T-cell (primary cell): ENCODE data around the gene NUMB. TPM values are rescaled to one million over a fixed set of nuclear protein-coding genes. Genes with fewer than 3 reads are reported as not detected.

Source experiments
- ATAC-seq, 4 experiments: fragments of 200-7000 bp in 3 of 4; fragments of 150-1000 bp in 1 of 4; cut with Tn5 transposase; replicated peaks in 1 of 4; 1 replicate in 3 of 4; 2 replicates in 1 of 4; pipeline ENCODE4 v1.10.0; 2021; ENCODE audit warnings: moderate library complexity in 3 of 4, mild to moderate bottlenecking in 2 of 4, moderate number of reproducible peaks in 1 of 4
- CTCF ChIA-PET, 2 donors: fragments of 300-600 bp; sonication (Branson Sonifier 250); formaldehyde crosslinking; loops; one replicate each; lab custom pipeline; 2022; ENCODE audit warnings: antibody characterized with exemption in 2 of 2; lab: Charles Lee
- POLR2A ChIA-PET, 2 donors: fragments of 300-600 bp; sonication (Branson Sonifier 250); formaldehyde crosslinking; loops; one replicate each; lab custom pipeline; 2022; ENCODE audit warnings: antibody characterized with exemption in 2 of 2; lab: Charles Lee
- DNase-seq, 35 experiments: peaks; one replicate each; pipeline versions ENCODE4 v3.0.0 to v3.0.0-alpha.2; 2013 to 2023
- H3K27ac ChIP-seq: one replicate; pipeline ENCODE4 v1.5.1; 2013; ENCODE audit warnings: low read length
- H3K27me3 ChIP-seq, 2 experiments: replicated peaks in 1 of 2; 1 replicate in 1 of 2; 2 replicates in 1 of 2; pipeline versions ENCODE4 v1.6.1 to v1.7.0; 2013; ENCODE audit warnings: low read length in 1 of 2, mixed read lengths in 1 of 2; ENCODE audit not compliant: control insufficient read depth in 2 of 2, insufficient read depth in 2 of 2; ENCODE audit errors: extremely low read depth in 1 of 2
- H3K36me3 ChIP-seq, 2 donors: 1 replicate in 1 of 2; 2 replicates in 1 of 2; pipeline versions ENCODE4 v1.6.1 to v1.7.0; 2013; ENCODE audit warnings: low read length in 1 of 2; ENCODE audit not compliant: control insufficient read depth in 2 of 2, insufficient read depth in 1 of 2; ENCODE audit errors: extremely low read depth in 1 of 2
- H3K4me1 ChIP-seq, 2 experiments: 1 replicate in 1 of 2; 2 replicates in 1 of 2; pipeline versions ENCODE4 v1.6.1 to v1.7.0; 2013; ENCODE audit warnings: low read length in 2 of 2, mixed read lengths in 1 of 2; ENCODE audit not compliant: insufficient read depth in 2 of 2, control insufficient read depth in 1 of 2; ENCODE audit errors: extremely low read depth in 1 of 2
- H3K4me3 ChIP-seq, 2 donors: 1 replicate in 1 of 2; 2 replicates in 1 of 2; pipeline versions ENCODE4 v1.5.1 to v1.7.0; 2013; ENCODE audit warnings: mild to moderate bottlenecking in 2 of 2, low read length in 1 of 2, moderate library complexity in 1 of 2; ENCODE audit not compliant: control insufficient read depth in 1 of 2; ENCODE audit errors: extremely low read depth in 1 of 2
- H3K9me3 ChIP-seq: 2 replicates; pipeline ENCODE4 v1.7.0; 2013
- H3K27ac Mint-ChIP-seq, 2 donors: one replicate each; pipeline ENCODE4 v1.8.0; 2020 to 2021; ENCODE audit warnings: mild to moderate bottlenecking in 2 of 2, mixed read lengths in 2 of 2
- H3K27me3 Mint-ChIP-seq, 2 donors: one replicate each; pipeline ENCODE4 v1.8.0; 2021 to 2022; ENCODE audit warnings: mixed read lengths in 2 of 2
- H3K36me3 Mint-ChIP-seq: one replicate; pipeline ENCODE4 v1.8.0; 2021; ENCODE audit warnings: mixed read lengths
- H3K4me1 Mint-ChIP-seq, 3 donors: one replicate each; pipeline ENCODE4 v1.8.0; 2020 to 2022; ENCODE audit warnings: mixed read lengths in 3 of 3, mild to moderate bottlenecking in 1 of 3
- H3K4me3 Mint-ChIP-seq, 3 donors: one replicate each; pipeline ENCODE4 v1.8.0; 2020 to 2022; ENCODE audit warnings: mild to moderate bottlenecking in 3 of 3, mixed read lengths in 3 of 3, moderate library complexity in 3 of 3
- H3K9me3 Mint-ChIP-seq, 3 donors: one replicate each; pipeline ENCODE4 v1.8.0; 2020 to 2022; ENCODE audit warnings: mixed read lengths in 3 of 3
- WGBS: methylation state at CpG from one replicate; pipeline ENCODE4 v1.1.5; 2013; ENCODE audit warnings: missing lambda C conversion rate; ENCODE audit not compliant: insufficient coverage; 5-methylcytosine and 5-hydroxymethylcytosine counted together
- total RNA-seq, 35 experiments: library from RNA in 6 of 35; stranded (reverse) in 6 of 35; fragments of 120-200 nt in 1 of 35; gene quantifications; one replicate each; pipeline versions ENCODE4 v1.2.1 to v1.2.4 and lab custom pipeline; 2013 to 2026

NUMB gene
- total RNA-seq, 5 donors from 2014 or later (not counting 1 experiment from before 2014, with no cell fraction given): 45.1 to 52.6 (median 49.1) TPM

- no peak for DNase-seq
- Mint-ChIP-seq H3K9me3 (no peaks in the 10 kb centered on the region), H3K4me1 (peaks cover 2 to 16% (median 13%) of the 10 kb centered on the region in 3 donors), H3K27me3 (no peaks in the 10 kb centered on the region), H3K4me3 (no peak overlapping the region), H3K27ac (no peak overlapping the region), H3K36me3 (peaks cover 19% of the 10 kb centered on the region)
- ATAC-seq: no peak
- H3K4me3 ChIP-seq: no peak overlapping the region
- H3K9me3 ChIP-seq: no peaks in the 10 kb centered on the region
- WGBS: no CpG with 5 or more reads among the region's 3 CpGs
- ChIA-PET CTCF (interaction anchor here in 1 of 2 donors (0.6 kb wide), 1 partner anchor 561 kb away, joined by 3 read pairs; no protein-coding TSS in a partner anchor), POLR2A (no interaction called here)
- H3K27me3 ChIP-seq: no peaks in the 10 kb centered on the region
- H3K27ac ChIP-seq: no peak overlapping the region
- peaks cover 0 to 3% of the 10 kb centered on the region in 2 donors for H3K36me3 ChIP-seq
- no peaks in the 10 kb centered on the region for H3K4me1 ChIP-seq
Observed at GRCh38 chr14:73305499-73305898, 152.8 kb downstream of the NUMB start.

GRCh38 chr14:73295198-73295796 lies 163.0 kb downstream of the NUMB start:
- H3K36me3 ChIP-seq: peaks cover 5 to 13% of the 10 kb centered on the region in 2 donors
- CTCF ChIA-PET: interaction anchor here (0.5 to 2.5 kb wide), 27 partner anchors 8 to 925 kb away, joined by 3 to 83 read pairs (median 4); partner anchors contain the start of genes NUMB (in 1 of the 2) and RIOX1 (in 1 of the 2)
- H3K4me1 ChIP-seq: no peaks in the 10 kb centered on the region
- H3K27ac Mint-ChIP-seq: no peak overlapping the region
- H3K9me3 Mint-ChIP-seq: no peaks in the 10 kb centered on the region
- no peak overlapping the region for H3K4me3 Mint-ChIP-seq
- no peaks in the 10 kb centered on the region for H3K9me3 ChIP-seq
- ATAC-seq: peak in 1 of 4 experiments; percentile 30
- H3K27me3 Mint-ChIP-seq: no peaks in the 10 kb centered on the region
- peaks cover 25% of the 10 kb centered on the region for H3K36me3 Mint-ChIP-seq
- peaks cover 0 to 3% (median 2%) of the 10 kb centered on the region in 3 donors for H3K4me1 Mint-ChIP-seq
- H3K4me3 ChIP-seq: no peak overlapping the region
- POLR2A ChIA-PET: interaction anchor here in 1 of 2 donors (0.5 to 0.7 kb wide), 4 partner anchors 110 to 1861 kb away, joined by 3 read pairs; no protein-coding TSS in a partner anchor
- DNase-seq: peak in 6 of 35 experiments; percentile 5 to 63 (median 12)
- no peaks in the 10 kb centered on the region for H3K27me3 ChIP-seq
- no peak overlapping the region for H3K27ac ChIP-seq
- WGBS: no CpG with 5 or more reads among the region's 1 CpG

GRCh38 chr14:73293782-73294781 lies 164.3 kb downstream of the NUMB start:
- POLR2A ChIA-PET: interaction anchor here (0.6 kb wide), 2 partner anchors 102 to 1013 kb away, joined by 3 read pairs; no protein-coding TSS in a partner anchor

GRCh38 chr14:73290279-73290678 lies 168.1 kb downstream of the NUMB start:
- Mint-ChIP-seq H3K27me3 (no peaks in the 10 kb centered on the region), H3K4me1 (peaks cover 0 to 9% (median 9%) of the 10 kb centered on the region in 3 donors), H3K4me3 (no peak overlapping the region), H3K27ac (no peak overlapping the region), H3K9me3 (no peaks in the 10 kb centered on the region), H3K36me3 (peaks cover 34% of the 10 kb centered on the region)
- Histone ChIP-seq H3K36me3 (peaks cover 5 to 26% of the 10 kb centered on the region in 2 donors), H3K9me3 (no peaks in the 10 kb centered on the region), H3K27me3 (no peaks in the 10 kb centered on the region), H3K4me1 (no peaks in the 10 kb centered on the region), H3K27ac (no peak overlapping the region), H3K4me3 (no peak overlapping the region)
- ChIA-PET POLR2A (interaction anchor here in 1 of 2 donors (0.9 kb wide), 1 partner anchor 39 kb away, joined by 4 read pairs; no protein-coding TSS in a partner anchor), CTCF (no interaction called here)
- no peak for ATAC-seq
- no peak for DNase-seq
- 70% methylated on average over 2 of the region's 4 CpGs for WGBS

More at GRCh38 chr14:73293782-73294781, 164.3 kb downstream of the NUMB start:
- Histone ChIP-seq H3K27ac (no peak overlapping the region), H3K9me3 (no peaks in the 10 kb centered on the region), H3K4me3 (no peak overlapping the region), H3K27me3 (no peaks in the 10 kb centered on the region), H3K4me1 (no peaks in the 10 kb centered on the region), H3K36me3 (peaks cover 5 to 13% of the 10 kb centered on the region in 2 donors)
- DNase-seq: no peak
- peaks cover 25% of the 10 kb centered on the region for H3K36me3 Mint-ChIP-seq
- H3K27me3 Mint-ChIP-seq: no peaks in the 10 kb centered on the region
- CTCF ChIA-PET: interaction anchor here (0.5 to 2.5 kb wide), 11 partner anchors 8 to 531 kb away, joined by 3 to 83 read pairs (median 4); partner anchors contain the start of genes NUMB (in 1 of the 2) and RIOX1 (in 1 of the 2)
- H3K4me1 Mint-ChIP-seq: peaks cover 0 to 9% (median 9%) of the 10 kb centered on the region in 3 donors
- no peak overlapping the region for H3K4me3 Mint-ChIP-seq
- ATAC-seq: no peak
- H3K27ac Mint-ChIP-seq: no peak overlapping the region
- 93% methylated on average over 5 of the region's 12 CpGs for WGBS
- H3K9me3 Mint-ChIP-seq: no peaks in the 10 kb centered on the region

- ChIA-PET CTCF (no interaction called here), POLR2A (interaction anchor here in 1 of 2 donors (0.6 to 0.9 kb wide), 2 partner anchors 39 to 137 kb away, joined by 3 to 4 read pairs; no protein-coding TSS in a partner anchor)
- no peaks in the 10 kb centered on the region for H3K9me3 ChIP-seq
- 45% methylated on average over 2 of the region's 3 CpGs for WGBS
- H3K4me3 Mint-ChIP-seq: no peak overlapping the region
- peaks cover 0 to 9% (median 9%) of the 10 kb centered on the region in 3 donors for H3K4me1 Mint-ChIP-seq
- no peaks in the 10 kb centered on the region for H3K27me3 Mint-ChIP-seq
- peaks cover 34% of the 10 kb centered on the region for H3K36me3 Mint-ChIP-seq
- H3K4me3 ChIP-seq: no peak overlapping the region
- H3K27me3 ChIP-seq: no peaks in the 10 kb centered on the region
- no peaks in the 10 kb centered on the region for H3K4me1 ChIP-seq
- peaks cover 5 to 29% of the 10 kb centered on the region in 2 donors for H3K36me3 ChIP-seq
- DNase-seq (no peak), ATAC-seq (no peak)
- no peak overlapping the region for H3K27ac Mint-ChIP-seq
- no peaks in the 10 kb centered on the region for H3K9me3 Mint-ChIP-seq
- no peak overlapping the region for H3K27ac ChIP-seq
Observed at GRCh38 chr14:73289729-73290128, 168.6 kb downstream of the NUMB start.

GRCh38 chr14:73289308-73289707 lies 169.0 kb downstream of the NUMB start:
- H3K4me1 Mint-ChIP-seq: peaks cover 0 to 9% (median 9%) of the 10 kb centered on the region in 3 donors
- ChIA-PET POLR2A (interaction anchor here in 1 of 2 donors (0.6 kb wide), 1 partner anchor 137 kb away, joined by 3 read pairs; no protein-coding TSS in a partner anchor), CTCF (no interaction called here)
- H3K27ac Mint-ChIP-seq: no peak overlapping the region
- DNase-seq: no peak
- peaks cover 5 to 29% of the 10 kb centered on the region in 2 donors for H3K36me3 ChIP-seq
- H3K27me3 Mint-ChIP-seq: no peaks in the 10 kb centered on the region
- ATAC-seq: no peak
- H3K27me3 ChIP-seq: no peaks in the 10 kb centered on the region
- no peak overlapping the region for H3K4me3 Mint-ChIP-seq
- no peaks in the 10 kb centered on the region for H3K4me1 ChIP-seq
- no CpG with 5 or more reads among the region's 3 CpGs for WGBS
- no peak overlapping the region for H3K4me3 ChIP-seq
- peaks cover 36% of the 10 kb centered on the region for H3K36me3 Mint-ChIP-seq
- H3K27ac ChIP-seq: no peak overlapping the region
- no peaks in the 10 kb centered on the region for H3K9me3 ChIP-seq
- no peaks in the 10 kb centered on the region for H3K9me3 Mint-ChIP-seq
